MM.1S (cell line): ENCODE results near the gene YWHAH.

Experiments
- DNase-seq: peaks from one replicate; pipeline ENCODE4 v3.0.0-alpha.2; 2015
- H2AFZ ChIP-seq: fragments of 300-600 bp; sonication (generic); 2 replicates; pipeline ENCODE4 v1.6.0; 2016; ENCODE audit warnings: antibody characterized with exemption, low read length
- H3F3A ChIP-seq: fragments of 300-600 bp; sonication (generic); 2 replicates; pipeline ENCODE4 v1.6.1; 2016; ENCODE audit warnings: mild to moderate bottlenecking, antibody characterized with exemption, low read length, moderate library complexity, mixed read lengths; ENCODE audit not compliant: insufficient read depth
- H3K27ac ChIP-seq: fragments of 300-600 bp; sonication (generic); 2 replicates; pipeline ENCODE4 v1.5.1; 2016; ENCODE audit warnings: mild to moderate bottlenecking, low read length
- H3K27me3 ChIP-seq: fragments of 300-600 bp; sonication (generic); replicated peaks from 2 replicates; pipeline ENCODE4 v1.6.0; 2016; ENCODE audit warnings: low read length; ENCODE audit not compliant: insufficient read depth
- H3K36me3 ChIP-seq: fragments of 300-600 bp; sonication (generic); replicated peaks from 2 replicates; pipeline ENCODE4 v1.6.1; 2016; ENCODE audit warnings: mild to moderate bottlenecking, low read length, mixed read lengths; ENCODE audit not compliant: insufficient read depth
- H3K4me1 ChIP-seq: fragments of 300-600 bp; sonication (generic); 2 replicates; pipeline ENCODE4 v1.6.1; 2016; ENCODE audit warnings: low read length, mixed read lengths
- H3K4me2 ChIP-seq: fragments of 300-600 bp; sonication (generic); 2 replicates; pipeline ENCODE4 v1.6.0; 2016; ENCODE audit warnings: low read depth, low read length
- H3K4me3 ChIP-seq: fragments of 300-600 bp; sonication (generic); 2 replicates; pipeline ENCODE4 v1.5.1; 2016; ENCODE audit warnings: low read length, mixed read lengths
- H3K79me2 ChIP-seq: fragments of 300-600 bp; sonication (generic); 2 replicates; pipeline ENCODE4 v1.6.1; 2016; ENCODE audit warnings: mixed run types, low read length, mixed read lengths
- H3K9ac ChIP-seq: fragments of 300-600 bp; sonication (generic); 2 replicates; pipeline ENCODE4 v1.6.1; 2016; ENCODE audit warnings: low read length, mixed read lengths
- H3K9me2 ChIP-seq: fragments of 300-600 bp; sonication (generic); replicated peaks from 2 replicates; pipeline ENCODE4 v1.6.1; 2016; ENCODE audit warnings: mild to moderate bottlenecking, low read length, mixed read lengths; ENCODE audit not compliant: insufficient read depth
- H3K9me3 ChIP-seq: fragments of 300-600 bp; sonication (generic); replicated peaks from 2 replicates; pipeline ENCODE4 v1.6.1; 2016; ENCODE audit warnings: mild to moderate bottlenecking, low read length, mixed read lengths; ENCODE audit not compliant: insufficient read depth
- H4K20me1 ChIP-seq: fragments of 300-600 bp; sonication (generic); 2 replicates; pipeline ENCODE4 v1.6.1; 2016; ENCODE audit warnings: mild to moderate bottlenecking, low read length, moderate library complexity, mixed read lengths; ENCODE audit not compliant: insufficient read depth
- EZH2 ChIP-seq: fragments of 300-600 bp; sonication (generic); optimal IDR thresholded peaks from 2 replicates; pipeline ENCODE3; 2017; ENCODE audit warnings: low read depth, mild to moderate bottlenecking, antibody characterized with exemption, low read length, mixed read lengths
- EZH2phosphoT487 ChIP-seq: fragments of 300-600 bp; sonication (generic); IDR thresholded peaks from 2 replicates; pipeline ENCODE4 v1.6.1; 2018; ENCODE audit warnings: antibody characterized with exemption, low read length
- TF ChIP-seq, protein P1 (sequence below): fragments of 300-600 bp; sonication (generic); IDR thresholded peaks from 2 replicates; pipeline ENCODE4 v1.5.1; 2016; ENCODE audit warnings: antibody characterized with exemption, low read length, mixed read lengths

Gene YWHAH

DNA sequence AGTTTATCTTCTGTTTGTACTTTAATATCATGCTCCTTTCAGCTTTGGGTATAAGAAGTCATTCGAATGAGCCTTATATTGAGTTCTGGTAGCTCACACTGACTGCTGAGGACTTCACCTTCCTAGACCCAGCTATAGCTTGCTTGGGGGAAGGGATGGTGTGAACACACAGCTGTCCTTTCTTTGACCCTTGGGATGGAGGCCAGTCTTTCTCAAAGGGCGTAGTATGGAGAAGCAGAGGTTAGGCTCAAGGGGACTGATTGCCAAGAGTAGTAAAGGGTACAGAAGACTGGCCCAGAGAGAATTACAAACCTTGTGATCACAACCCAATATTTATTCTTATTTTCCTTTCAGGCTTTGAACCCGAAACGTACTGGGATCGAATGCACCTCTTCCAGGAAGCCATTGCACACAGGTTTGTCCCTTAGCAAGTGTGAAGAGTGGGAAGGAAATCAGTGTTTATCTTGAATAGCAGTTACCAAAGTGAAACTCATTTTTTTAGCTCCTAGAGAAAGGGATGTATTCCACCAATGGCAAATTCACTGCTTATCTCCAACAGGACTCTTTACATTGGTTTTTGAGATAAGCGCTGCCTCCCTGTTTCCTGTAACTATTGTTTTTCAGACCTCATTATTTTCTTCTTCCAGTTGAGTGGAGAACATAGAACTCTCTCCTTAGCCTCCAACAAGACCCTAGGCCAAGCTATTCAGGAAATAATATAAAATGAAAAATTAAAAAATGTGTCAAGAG is 42.8 kb upstream of the YWHAH start:
- no peaks in the 10 kb centered on the region for H3K79me2 ChIP-seq
- H3K4me2 ChIP-seq: no peak overlapping the region
- H3F3A ChIP-seq: no peaks in the 10 kb centered on the region
- no peak overlapping the region for H3K4me3 ChIP-seq
- H4K20me1 ChIP-seq: no peaks in the 10 kb centered on the region
- H3K9me3 ChIP-seq: no peaks in the 10 kb centered on the region
- no peak overlapping the region for H2AFZ ChIP-seq
- no peaks in the 10 kb centered on the region for H3K4me1 ChIP-seq
- no peak for DNase-seq
- no peak overlapping the region for H3K27ac ChIP-seq
- TF ChIP-seq, protein P1, sequence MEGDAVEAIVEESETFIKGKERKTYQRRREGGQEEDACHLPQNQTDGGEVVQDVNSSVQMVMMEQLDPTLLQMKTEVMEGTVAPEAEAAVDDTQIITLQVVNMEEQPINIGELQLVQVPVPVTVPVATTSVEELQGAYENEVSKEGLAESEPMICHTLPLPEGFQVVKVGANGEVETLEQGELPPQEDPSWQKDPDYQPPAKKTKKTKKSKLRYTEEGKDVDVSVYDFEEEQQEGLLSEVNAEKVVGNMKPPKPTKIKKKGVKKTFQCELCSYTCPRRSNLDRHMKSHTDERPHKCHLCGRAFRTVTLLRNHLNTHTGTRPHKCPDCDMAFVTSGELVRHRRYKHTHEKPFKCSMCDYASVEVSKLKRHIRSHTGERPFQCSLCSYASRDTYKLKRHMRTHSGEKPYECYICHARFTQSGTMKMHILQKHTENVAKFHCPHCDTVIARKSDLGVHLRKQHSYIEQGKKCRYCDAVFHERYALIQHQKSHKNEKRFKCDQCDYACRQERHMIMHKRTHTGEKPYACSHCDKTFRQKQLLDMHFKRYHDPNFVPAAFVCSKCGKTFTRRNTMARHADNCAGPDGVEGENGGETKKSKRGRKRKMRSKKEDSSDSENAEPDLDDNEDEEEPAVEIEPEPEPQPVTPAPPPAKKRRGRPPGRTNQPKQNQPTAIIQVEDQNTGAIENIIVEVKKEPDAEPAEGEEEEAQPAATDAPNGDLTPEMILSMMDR: no peak
- TF ChIP-seq EZH2phosphoT487 (no peak), EZH2 (no peak)
- H3K9ac ChIP-seq: no peak overlapping the region
- no peaks in the 10 kb centered on the region for H3K9me2 ChIP-seq
- no peaks in the 10 kb centered on the region for H3K27me3 ChIP-seq
- H3K36me3 ChIP-seq: no peaks in the 10 kb centered on the region

DNA sequence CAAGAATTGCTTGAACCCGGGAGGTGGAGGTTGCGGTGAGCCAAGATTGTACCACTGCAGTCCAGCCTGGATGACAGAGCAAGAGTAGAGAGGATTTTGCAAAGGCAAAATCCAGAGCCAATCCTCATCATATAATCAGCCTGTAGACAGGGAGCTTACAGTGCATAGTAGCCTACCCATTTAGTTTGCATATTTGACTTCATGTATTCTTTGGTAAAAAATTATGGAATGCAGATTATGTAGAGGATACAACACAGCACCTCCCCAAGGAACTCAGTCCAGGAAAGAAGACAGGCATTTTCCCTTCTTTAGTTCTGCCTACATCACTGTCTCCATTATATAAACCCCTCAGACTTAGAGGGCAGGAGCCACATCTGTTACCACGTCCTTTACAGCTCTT is 39.7 kb upstream of the YWHAH start:
- no peaks in the 10 kb centered on the region for H4K20me1 ChIP-seq
- H3K4me2 ChIP-seq: no peak overlapping the region
- H3K79me2 ChIP-seq: no peaks in the 10 kb centered on the region
- no peak overlapping the region for H3K27ac ChIP-seq
- no peaks in the 10 kb centered on the region for H3K36me3 ChIP-seq
- TF ChIP-seq, protein P1: no peak
- TF ChIP-seq EZH2: no peak
- TF ChIP-seq EZH2phosphoT487: no peak
- H3K27me3 ChIP-seq: no peaks in the 10 kb centered on the region
- no peaks in the 10 kb centered on the region for H3K9me3 ChIP-seq
- H3F3A ChIP-seq: no peaks in the 10 kb centered on the region
- H3K9me2 ChIP-seq: no peaks in the 10 kb centered on the region
- H2AFZ ChIP-seq: no peak overlapping the region
- no peak for DNase-seq
- H3K4me1 ChIP-seq: no peaks in the 10 kb centered on the region
- no peak overlapping the region for H3K9ac ChIP-seq
- H3K4me3 ChIP-seq: no peak overlapping the region

DNA sequence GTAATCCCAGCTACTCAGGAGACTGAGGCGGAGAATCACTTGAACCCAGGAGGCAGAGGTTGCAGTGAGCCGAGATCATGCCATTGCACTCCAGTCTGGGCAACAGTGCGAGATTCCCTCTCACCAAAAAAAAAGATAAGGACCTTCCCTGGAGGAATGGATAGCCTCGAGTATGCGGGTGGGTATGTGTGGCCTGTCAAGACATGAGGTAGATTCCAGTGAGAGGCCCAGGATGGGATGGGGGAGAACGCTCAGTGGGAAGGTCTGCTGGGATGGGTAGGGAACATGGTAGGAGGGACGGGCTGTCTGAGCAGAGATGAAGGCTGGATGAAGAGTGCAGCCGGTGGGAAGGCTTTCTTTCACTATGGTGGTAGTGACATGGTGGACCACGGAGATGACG is 39.0 kb upstream of the YWHAH start:
- Histone ChIP-seq H3K27me3 (no peaks in the 10 kb centered on the region), H3K4me3 (no peak overlapping the region), H3K36me3 (no peaks in the 10 kb centered on the region), H3K79me2 (no peaks in the 10 kb centered on the region), H3K9me2 (no peaks in the 10 kb centered on the region), H2AFZ (no peak overlapping the region), H3K9ac (no peak overlapping the region), H3K27ac (no peak overlapping the region), H3K4me2 (no peak overlapping the region), H3F3A (no peaks in the 10 kb centered on the region), H3K4me1 (no peaks in the 10 kb centered on the region), H4K20me1 (no peaks in the 10 kb centered on the region), H3K9me3 (no peaks in the 10 kb centered on the region)
- TF ChIP-seq EZH2phosphoT487 (no peak), EZH2 (no peak)
- TF ChIP-seq, protein P1: no peak
- DNase-seq: no peak
